ENCODE data around the gene RAD51B. TPM values are rescaled to one million over a fixed set of nuclear protein-coding genes. Genes with fewer than 3 reads are reported as not detected.

Gene RAD51B
- total RNA-seq, 1 experiment from 2014 or later, result 14.2 TPM

GRCh38 chr14:68166731-68167382 is 347.3 kb downstream of the RAD51B start:
- ChIA-PET CTCF (no interaction called here), POLR2A (no interaction called here)
- H3K27ac Mint-ChIP-seq, result no peak overlapping the region
- H3K9me3 Mint-ChIP-seq, result no peaks in the 10 kb centered on the region
- no peaks in the 10 kb centered on the region for H3K36me3 Mint-ChIP-seq
- no peak for DNase-seq (ENCODE audit: low spot score)
- peaks cover 13% of the 10 kb centered on the region for H3K4me1 Mint-ChIP-seq
- TF ChIP-seq, protein P1, sequence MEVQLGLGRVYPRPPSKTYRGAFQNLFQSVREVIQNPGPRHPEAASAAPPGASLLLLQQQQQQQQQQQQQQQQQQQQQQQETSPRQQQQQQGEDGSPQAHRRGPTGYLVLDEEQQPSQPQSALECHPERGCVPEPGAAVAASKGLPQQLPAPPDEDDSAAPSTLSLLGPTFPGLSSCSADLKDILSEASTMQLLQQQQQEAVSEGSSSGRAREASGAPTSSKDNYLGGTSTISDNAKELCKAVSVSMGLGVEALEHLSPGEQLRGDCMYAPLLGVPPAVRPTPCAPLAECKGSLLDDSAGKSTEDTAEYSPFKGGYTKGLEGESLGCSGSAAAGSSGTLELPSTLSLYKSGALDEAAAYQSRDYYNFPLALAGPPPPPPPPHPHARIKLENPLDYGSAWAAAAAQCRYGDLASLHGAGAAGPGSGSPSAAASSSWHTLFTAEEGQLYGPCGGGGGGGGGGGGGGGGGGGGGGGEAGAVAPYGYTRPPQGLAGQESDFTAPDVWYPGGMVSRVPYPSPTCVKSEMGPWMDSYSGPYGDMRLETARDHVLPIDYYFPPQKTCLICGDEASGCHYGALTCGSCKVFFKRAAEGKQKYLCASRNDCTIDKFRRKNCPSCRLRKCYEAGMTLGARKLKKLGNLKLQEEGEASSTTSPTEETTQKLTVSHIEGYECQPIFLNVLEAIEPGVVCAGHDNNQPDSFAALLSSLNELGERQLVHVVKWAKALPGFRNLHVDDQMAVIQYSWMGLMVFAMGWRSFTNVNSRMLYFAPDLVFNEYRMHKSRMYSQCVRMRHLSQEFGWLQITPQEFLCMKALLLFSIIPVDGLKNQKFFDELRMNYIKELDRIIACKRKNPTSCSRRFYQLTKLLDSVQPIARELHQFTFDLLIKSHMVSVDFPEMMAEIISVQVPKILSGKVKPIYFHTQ (CRISPR knock-in tag; IDR thresholded peaks at IDR 0.05), result no peak
- TF ChIP-seq ZNF281 (CRISPR knock-in tag; IDR thresholded peaks at IDR 0.05) (no peak), TEAD4 (CRISPR knock-in tag; IDR thresholded peaks at IDR 0.05) (no peak), ELF4 (CRISPR knock-in tag; IDR thresholded peaks at IDR 0.05; ENCODE audit: low read depth) (no peak), EMX1 (CRISPR knock-in tag; IDR thresholded peaks at IDR 0.05) (no peak), PREB (CRISPR knock-in tag; IDR thresholded peaks at IDR 0.05; ENCODE audit: borderline replicate concordance) (no peak), CTCF (IDR thresholded peaks at IDR 0.05) (no peak), USF2 (CRISPR knock-in tag; IDR thresholded peaks at IDR 0.05) (no peak), FOXK1 (CRISPR knock-in tag; IDR thresholded peaks at IDR 0.05) (no peak), GRHL2 (CRISPR knock-in tag; IDR thresholded peaks at IDR 0.05; ENCODE audit: insufficient replicate concordance, severe bottlenecking) (no peak), ESRRA (CRISPR knock-in tag; IDR thresholded peaks at IDR 0.05; ENCODE audit: borderline replicate concordance) (no peak), ZNF396 (CRISPR knock-in tag; IDR thresholded peaks at IDR 0.05; ENCODE audit: borderline replicate concordance) (no peak), FOXP1 (CRISPR knock-in tag; IDR thresholded peaks at IDR 0.05; ENCODE audit: borderline replicate concordance) (no peak), ATF1 (CRISPR knock-in tag; IDR thresholded peaks at IDR 0.05) (no peak), CREB1 (CRISPR knock-in tag; IDR thresholded peaks at IDR 0.05) (no peak), ATF6 (CRISPR knock-in tag; IDR thresholded peaks at IDR 0.05) (no peak), FOXP4 (CRISPR knock-in tag; IDR thresholded peaks at IDR 0.05) (no peak), NR3C1 (CRISPR knock-in tag; conservative IDR thresholded peaks at IDR 0.05; ENCODE audit: low read depth) (no peak)
- TF ChIP-seq, protein P2, sequence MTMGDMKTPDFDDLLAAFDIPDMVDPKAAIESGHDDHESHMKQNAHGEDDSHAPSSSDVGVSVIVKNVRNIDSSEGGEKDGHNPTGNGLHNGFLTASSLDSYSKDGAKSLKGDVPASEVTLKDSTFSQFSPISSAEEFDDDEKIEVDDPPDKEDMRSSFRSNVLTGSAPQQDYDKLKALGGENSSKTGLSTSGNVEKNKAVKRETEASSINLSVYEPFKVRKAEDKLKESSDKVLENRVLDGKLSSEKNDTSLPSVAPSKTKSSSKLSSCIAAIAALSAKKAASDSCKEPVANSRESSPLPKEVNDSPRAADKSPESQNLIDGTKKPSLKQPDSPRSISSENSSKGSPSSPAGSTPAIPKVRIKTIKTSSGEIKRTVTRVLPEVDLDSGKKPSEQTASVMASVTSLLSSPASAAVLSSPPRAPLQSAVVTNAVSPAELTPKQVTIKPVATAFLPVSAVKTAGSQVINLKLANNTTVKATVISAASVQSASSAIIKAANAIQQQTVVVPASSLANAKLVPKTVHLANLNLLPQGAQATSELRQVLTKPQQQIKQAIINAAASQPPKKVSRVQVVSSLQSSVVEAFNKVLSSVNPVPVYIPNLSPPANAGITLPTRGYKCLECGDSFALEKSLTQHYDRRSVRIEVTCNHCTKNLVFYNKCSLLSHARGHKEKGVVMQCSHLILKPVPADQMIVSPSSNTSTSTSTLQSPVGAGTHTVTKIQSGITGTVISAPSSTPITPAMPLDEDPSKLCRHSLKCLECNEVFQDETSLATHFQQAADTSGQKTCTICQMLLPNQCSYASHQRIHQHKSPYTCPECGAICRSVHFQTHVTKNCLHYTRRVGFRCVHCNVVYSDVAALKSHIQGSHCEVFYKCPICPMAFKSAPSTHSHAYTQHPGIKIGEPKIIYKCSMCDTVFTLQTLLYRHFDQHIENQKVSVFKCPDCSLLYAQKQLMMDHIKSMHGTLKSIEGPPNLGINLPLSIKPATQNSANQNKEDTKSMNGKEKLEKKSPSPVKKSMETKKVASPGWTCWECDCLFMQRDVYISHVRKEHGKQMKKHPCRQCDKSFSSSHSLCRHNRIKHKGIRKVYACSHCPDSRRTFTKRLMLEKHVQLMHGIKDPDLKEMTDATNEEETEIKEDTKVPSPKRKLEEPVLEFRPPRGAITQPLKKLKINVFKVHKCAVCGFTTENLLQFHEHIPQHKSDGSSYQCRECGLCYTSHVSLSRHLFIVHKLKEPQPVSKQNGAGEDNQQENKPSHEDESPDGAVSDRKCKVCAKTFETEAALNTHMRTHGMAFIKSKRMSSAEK (CRISPR knock-in tag; IDR thresholded peaks at IDR 0.05; ENCODE audit: borderline replicate concordance), result no peak
- ATAC-seq, result no peak
- no peaks in the 10 kb centered on the region for H3K27me3 Mint-ChIP-seq (ENCODE audit: low read depth)
- no peak overlapping the region for H3K4me3 Mint-ChIP-seq
